T-helper 1 cell treated with Interleukin-12 subunit alpha and Interleukin-12 subunit beta and Interleukin-4 antibody, amounts not matched to agents 30 μg/mL and 1 μg/mL, for 36 hours (primary cell): Measurements from ENCODE around the gene SUMF1.

Source experiments
- H3K27ac Mint-ChIP-seq: one replicate; pipeline ENCODE4 v1.8.0; 2021; ENCODE audit warnings: mild to moderate bottlenecking, mixed read lengths
- H3K27me3 Mint-ChIP-seq: one replicate; pipeline ENCODE4 v1.8.0; 2021; ENCODE audit warnings: low read depth, mixed read lengths
- H3K36me3 Mint-ChIP-seq: one replicate; pipeline ENCODE4 v1.8.0; 2021; ENCODE audit warnings: low read depth, mixed read lengths
- H3K4me1 Mint-ChIP-seq: one replicate; pipeline ENCODE4 v1.8.0; 2021; ENCODE audit warnings: low read depth, mixed read lengths
- H3K4me3 Mint-ChIP-seq: one replicate; pipeline ENCODE4 v1.8.0; 2021; ENCODE audit warnings: mild to moderate bottlenecking, moderate library complexity, mixed read lengths
- H3K9me3 Mint-ChIP-seq: one replicate; pipeline ENCODE4 v1.8.0; 2021; ENCODE audit warnings: mixed read lengths

SUMF1 gene

GRCh38 chr3:4504340-4505261 lies 37.5 kb upstream of the SUMF1 start:
- Mint-ChIP-seq H3K4me3 (peak overlapping the region; percentile 88), H3K36me3 (peaks cover 21% of the 10 kb centered on the region), H3K27ac (peak overlapping the region; percentile 95), H3K4me1 (peaks cover 41% of the 10 kb centered on the region), H3K9me3 (no peaks in the 10 kb centered on the region), H3K27me3 (no peaks in the 10 kb centered on the region)

- H3K27me3 Mint-ChIP-seq = no peaks in the 10 kb centered on the region
- no peak overlapping the region for H3K4me3 Mint-ChIP-seq
- H3K27ac Mint-ChIP-seq = no peak overlapping the region
- H3K4me1 Mint-ChIP-seq = peaks cover 40% of the 10 kb centered on the region
- H3K9me3 Mint-ChIP-seq = no peaks in the 10 kb centered on the region
- H3K36me3 Mint-ChIP-seq = peaks cover 20% of the 10 kb centered on the region
These were observed 36.0 kb upstream of the SUMF1 start for GRCh38 chr3:4503050-4503449.

- Mint-ChIP-seq H3K27ac (no peak overlapping the region), H3K4me3 (no peak overlapping the region), H3K4me1 (peaks cover 34% of the 10 kb centered on the region)
These were observed 34.9 kb upstream of the SUMF1 start for GRCh38 chr3:4501927-4502326.

DNA sequence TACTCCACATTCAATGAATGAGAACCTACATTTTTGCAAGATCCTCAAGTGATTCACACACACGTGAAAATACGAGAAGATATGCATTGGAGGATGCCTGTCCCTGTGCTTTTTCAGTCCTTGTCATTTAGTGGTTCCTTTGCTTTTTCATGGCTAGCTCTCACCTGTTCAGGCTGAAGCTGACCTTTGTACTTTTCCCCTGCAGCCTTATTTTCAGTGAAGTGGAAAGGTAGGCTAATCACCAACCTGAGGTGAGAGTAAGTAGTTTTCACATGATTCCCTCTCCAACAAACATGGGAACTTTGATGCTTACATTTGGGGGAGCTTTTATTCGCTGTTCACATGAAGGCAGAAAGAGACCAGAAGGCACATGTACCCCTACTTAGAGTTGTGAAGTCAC lies 34.4 kb upstream of the SUMF1 start:
- H3K36me3 Mint-ChIP-seq = peaks cover 25% of the 10 kb centered on the region
- no peaks in the 10 kb centered on the region for H3K27me3 Mint-ChIP-seq
- H3K4me3 Mint-ChIP-seq = no peak overlapping the region
- no peaks in the 10 kb centered on the region for H3K9me3 Mint-ChIP-seq
- peaks cover 38% of the 10 kb centered on the region for H3K4me1 Mint-ChIP-seq
- H3K27ac Mint-ChIP-seq = no peak overlapping the region

More at GRCh38 chr3:4501927-4502326, 34.9 kb upstream of the SUMF1 start:
- Mint-ChIP-seq H3K9me3 (no peaks in the 10 kb centered on the region), H3K36me3 (peaks cover 25% of the 10 kb centered on the region), H3K27me3 (no peaks in the 10 kb centered on the region)

- Mint-ChIP-seq H3K9me3 (no peaks in the 10 kb centered on the region), H3K4me3 (no peak overlapping the region), H3K27me3 (no peaks in the 10 kb centered on the region), H3K36me3 (peaks cover 34% of the 10 kb centered on the region), H3K4me1 (peaks cover 34% of the 10 kb centered on the region), H3K27ac (no peak overlapping the region)
These were observed 31.4 kb upstream of the SUMF1 start for GRCh38 chr3:4498446-4498845.

DNA sequence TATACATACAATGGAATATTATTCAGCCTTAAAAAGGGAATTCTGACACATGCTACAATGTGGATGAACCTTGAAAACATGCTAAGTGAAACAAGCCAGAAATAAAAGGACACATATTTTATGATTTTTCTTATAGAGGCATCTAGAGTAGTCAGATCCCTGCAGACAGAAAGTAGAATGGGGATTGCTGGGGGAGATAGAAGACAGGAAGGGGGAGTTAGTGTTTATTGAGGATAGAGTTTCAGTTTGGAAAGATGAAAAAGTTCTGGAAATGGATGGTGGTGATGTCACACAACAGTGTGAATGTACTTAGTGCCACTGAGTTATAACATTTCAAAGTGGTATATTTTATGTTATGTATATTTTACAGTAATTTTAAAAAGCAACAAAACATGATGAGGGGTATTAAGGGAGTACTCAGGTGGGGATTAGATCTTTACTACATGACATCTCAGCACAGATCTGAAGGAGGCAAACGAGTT lies 30.8 kb upstream of the SUMF1 start:
- Mint-ChIP-seq H3K36me3 (peaks cover 34% of the 10 kb centered on the region), H3K27ac (no peak overlapping the region), H3K27me3 (no peaks in the 10 kb centered on the region), H3K4me1 (peaks cover 32% of the 10 kb centered on the region), H3K9me3 (no peaks in the 10 kb centered on the region), H3K4me3 (no peak overlapping the region)

GRCh38 chr3:4497005-4497692 lies 30.1 kb upstream of the SUMF1 start:
- H3K4me3 Mint-ChIP-seq = no peak overlapping the region
- peaks cover 34% of the 10 kb centered on the region for H3K36me3 Mint-ChIP-seq
- no peak overlapping the region for H3K27ac Mint-ChIP-seq
- H3K4me1 Mint-ChIP-seq = peaks cover 33% of the 10 kb centered on the region
- H3K27me3 Mint-ChIP-seq = peaks cover 5% of the 10 kb centered on the region
- H3K9me3 Mint-ChIP-seq = no peaks in the 10 kb centered on the region

DNA sequence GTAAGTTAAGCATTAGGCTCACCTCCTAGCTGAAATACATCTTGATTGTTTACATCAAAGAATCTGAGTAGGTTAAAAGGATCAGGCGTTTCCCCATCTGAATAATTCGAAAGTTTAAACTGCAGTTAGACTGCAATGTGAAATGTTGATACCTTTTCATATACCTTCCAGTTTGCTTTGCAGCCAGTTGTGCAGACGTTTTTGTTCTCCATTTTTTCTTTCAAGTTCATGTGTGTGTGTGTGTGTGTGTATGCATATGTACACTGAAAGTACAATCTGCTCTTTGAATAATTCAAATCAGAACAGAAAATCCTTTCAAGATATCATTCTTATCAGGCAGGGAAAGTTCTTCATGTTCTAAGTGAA lies 29.0 kb upstream of the SUMF1 start:
- Mint-ChIP-seq H3K27ac (no peak overlapping the region), H3K9me3 (no peaks in the 10 kb centered on the region), H3K4me1 (peaks cover 34% of the 10 kb centered on the region), H3K36me3 (peaks cover 32% of the 10 kb centered on the region), H3K4me3 (no peak overlapping the region), H3K27me3 (peaks cover 11% of the 10 kb centered on the region)

- H3K4me3 Mint-ChIP-seq = peak overlapping the region; percentile 93
- peaks cover 37% of the 10 kb centered on the region for H3K4me1 Mint-ChIP-seq
- no peaks in the 10 kb centered on the region for H3K9me3 Mint-ChIP-seq
- H3K27me3 Mint-ChIP-seq = peaks cover 17% of the 10 kb centered on the region
- H3K27ac Mint-ChIP-seq = peak overlapping the region; percentile 23
- H3K36me3 Mint-ChIP-seq = peaks cover 29% of the 10 kb centered on the region
These were observed 28.4 kb upstream of the SUMF1 start for GRCh38 chr3:4495294-4496086.

- peaks cover 38% of the 10 kb centered on the region for H3K4me1 Mint-ChIP-seq
- peaks cover 21% of the 10 kb centered on the region for H3K27me3 Mint-ChIP-seq
- peaks cover 27% of the 10 kb centered on the region for H3K36me3 Mint-ChIP-seq
- H3K9me3 Mint-ChIP-seq = no peaks in the 10 kb centered on the region
- H3K4me3 Mint-ChIP-seq = peak overlapping the region; percentile 93
- H3K27ac Mint-ChIP-seq = peak overlapping the region; percentile 88
These were observed 27.8 kb upstream of the SUMF1 start for GRCh38 chr3:4494895-4495264.

GRCh38 chr3:4493941-4494894 lies 27.1 kb upstream of the SUMF1 start:
- H3K4me3 Mint-ChIP-seq = peak overlapping the region; percentile 93
- no peaks in the 10 kb centered on the region for H3K9me3 Mint-ChIP-seq
- peaks cover 25% of the 10 kb centered on the region for H3K36me3 Mint-ChIP-seq
- peaks cover 26% of the 10 kb centered on the region for H3K27me3 Mint-ChIP-seq
- peaks cover 38% of the 10 kb centered on the region for H3K4me1 Mint-ChIP-seq
- H3K27ac Mint-ChIP-seq = peak overlapping the region; percentile 88

DNA sequence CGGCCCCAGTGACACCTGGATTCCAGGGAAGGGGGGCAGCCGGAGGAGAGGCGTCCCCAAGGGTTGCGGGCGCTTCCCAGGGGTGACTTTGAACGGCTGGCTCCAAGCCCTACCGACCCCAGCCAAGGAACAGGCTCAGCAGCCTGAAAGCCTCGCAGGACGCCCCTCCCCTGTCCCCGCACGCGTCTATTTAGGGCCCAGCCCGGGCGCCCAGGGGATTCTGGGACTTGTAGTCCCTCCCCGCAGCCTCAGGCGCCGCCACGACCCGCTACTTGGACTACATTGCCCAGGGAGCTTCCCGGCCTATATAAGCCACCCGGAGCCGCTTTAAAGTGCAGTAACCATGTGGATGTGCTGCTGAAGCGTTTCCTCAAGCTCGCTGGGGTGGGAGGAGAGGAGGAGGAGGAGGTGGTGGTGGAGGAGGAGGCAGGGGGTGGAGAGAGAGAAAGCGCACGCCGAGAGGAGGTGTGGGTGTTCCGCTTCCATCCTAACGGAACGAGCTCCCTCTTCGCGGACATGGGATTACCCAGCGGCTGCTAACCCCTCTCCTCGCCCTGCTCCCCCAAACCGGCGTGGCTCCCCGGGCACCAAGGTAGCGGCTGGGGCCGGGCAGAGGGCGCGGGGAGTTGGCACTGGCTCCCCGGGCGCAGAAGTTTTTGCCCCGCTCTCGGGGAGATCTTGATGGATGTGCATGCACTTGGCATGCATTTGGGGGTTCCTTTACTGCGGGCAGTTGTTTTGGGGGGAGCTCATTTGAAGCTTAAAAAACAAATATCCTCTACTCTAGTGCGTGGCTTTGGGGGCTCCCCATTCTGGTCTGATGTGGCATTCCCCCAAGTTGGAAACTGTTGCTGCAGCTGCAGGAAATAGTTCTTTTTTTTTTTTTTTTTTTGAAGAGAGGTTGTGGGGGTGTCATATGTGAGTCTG lies 26.2 kb upstream of the SUMF1 start, which contains the start of gene ITPR1:
Gene ITPR1, plus strand, starts transcription at position 335 of the 927 bp plus-strand sequence. CDS start 23,144 bp downstream, outside the sequence.
- Mint-ChIP-seq H3K27me3 (peaks cover 31% of the 10 kb centered on the region), H3K9me3 (no peaks in the 10 kb centered on the region), H3K27ac (peak within 1 kb of the TSS; percentile 88), H3K4me3 (peak within 1 kb of the TSS; percentile 93), H3K4me1 (peaks cover 38% of the 10 kb centered on the region), H3K36me3 (peaks cover 21% of the 10 kb centered on the region)
